Activated CD4-positive, alpha-beta T cell treated with anti-CD3 and anti-CD28 coated beads for 36 hours (primary cell): Measurements from ENCODE around the gene MVP. TPM values are rescaled to one million over a fixed set of nuclear protein-coding genes. Genes with fewer than 3 reads are reported as not detected.

Source experiments
- ATAC-seq: fragments of 200-7000 bp; cut with Tn5 transposase; one replicate; pipeline ENCODE4 v1.10.0; 2021; ENCODE audit warnings: mild to moderate bottlenecking, moderate library complexity
- CTCF ChIA-PET: fragments of 350-600 bp; sonication (Branson Sonifier 250); formaldehyde crosslinking; loops from one replicate; lab custom pipeline; 2021; ENCODE audit warnings: antibody characterized with exemption; lab: Charles Lee
- POLR2A ChIA-PET: fragments of 350-600 bp; sonication (Branson Sonifier 250); formaldehyde crosslinking; loops from one replicate; lab custom pipeline; 2021; ENCODE audit warnings: antibody characterized with exemption, inconsistent platforms; lab: Charles Lee
- DNase-seq: peaks from one replicate; pipeline ENCODE4 v3.0.0-alpha.2; 2020
- H3K27ac Mint-ChIP-seq: one replicate; pipeline ENCODE4 v1.8.0; 2021; ENCODE audit warnings: mixed read lengths
- H3K27me3 Mint-ChIP-seq: one replicate; pipeline ENCODE4 v1.8.0; 2021; ENCODE audit warnings: mixed read lengths
- H3K36me3 Mint-ChIP-seq: one replicate; pipeline ENCODE4 v1.8.0; 2021; ENCODE audit warnings: low read depth, mixed read lengths
- H3K4me1 Mint-ChIP-seq: one replicate; pipeline ENCODE4 v1.8.0; 2021; ENCODE audit warnings: mixed read lengths
- H3K4me3 Mint-ChIP-seq: one replicate; pipeline ENCODE4 v1.8.0; 2021; ENCODE audit warnings: mild to moderate bottlenecking, moderate library complexity, mixed read lengths
- H3K9me3 Mint-ChIP-seq: one replicate; pipeline ENCODE4 v1.8.0; 2021; ENCODE audit warnings: low read depth, mixed read lengths
- intact Hi-C, 2 experiments: fragments of 100-400 bp; cut with DNase I in 1 of 2; cut with micrococcal nuclease in 1 of 2; formaldehyde crosslinking; loops; one replicate each; pipeline versions ENCODE4 v1.14.2 to v1.15.1; 2022 to 2024; cut with DNase I, micrococcal nuclease
- total RNA-seq, 2 experiments: library from RNA; stranded (reverse); gene quantifications; one replicate each; pipeline ENCODE4 v1.2.3, GENCODE V29; 2021

The MVP gene
- total RNA-seq, 2 experiments from 2014 or later, result 86.2 to 101 TPM

- H3K27ac Mint-ChIP-seq, result no peak overlapping the region
Measured at GRCh38 chr16:29842732-29843346, 22.6 kb downstream of the MVP start.

GRCh38 chr16:29843931-29844330 lies 23.7 kb downstream of the MVP start:
- ATAC-seq, result no peak
- H3K27ac Mint-ChIP-seq, result no peak overlapping the region
- no peaks in the 10 kb centered on the region for H3K9me3 Mint-ChIP-seq
- ChIA-PET CTCF (no interaction called here), POLR2A (no interaction called here)
- intact Hi-C loops, result no loop called here
- H3K4me1 Mint-ChIP-seq, result peaks cover 7% of the 10 kb centered on the region
- H3K27me3 Mint-ChIP-seq, result no peaks in the 10 kb centered on the region
- peaks cover 31% of the 10 kb centered on the region for H3K36me3 Mint-ChIP-seq
- H3K4me3 Mint-ChIP-seq, result no peak overlapping the region
- DNase-seq, result no peak

More at GRCh38 chr16:29842732-29843346, 22.6 kb downstream of the MVP start:
- POLR2A ChIA-PET, result no interaction called here
- Mint-ChIP-seq H3K4me1 (peaks cover 2% of the 10 kb centered on the region), H3K4me3 (no peak overlapping the region), H3K27me3 (no peaks in the 10 kb centered on the region), H3K36me3 (peaks cover 31% of the 10 kb centered on the region), H3K9me3 (no peaks in the 10 kb centered on the region)
- CTCF ChIA-PET, result interaction anchor here (0.6 to 1.2 kb wide), 6 partner anchors 10 to 142 kb away, joined by 3 to 7 read pairs (median 3); no protein-coding TSS in a partner anchor
- ATAC-seq (peak; percentile 64), DNase-seq (no peak)
- intact Hi-C loops, result no loop called here

- ChIA-PET CTCF (interaction anchor here (0.7 to 1.4 kb wide), 3 partner anchors 10 to 24 kb away, joined by 4 read pairs; partner anchors contain the start of gene MVP), POLR2A (no interaction called here)
- Mint-ChIP-seq H3K36me3 (peaks cover 30% of the 10 kb centered on the region), H3K27ac (peak overlapping the region; percentile 33), H3K4me3 (no peak overlapping the region), H3K27me3 (no peaks in the 10 kb centered on the region), H3K4me1 (peaks cover 7% of the 10 kb centered on the region), H3K9me3 (no peaks in the 10 kb centered on the region)
- ATAC-seq (no peak), DNase-seq (no peak)
- intact Hi-C loops, result loop anchor here in 1 of 2 experiments (5.0 kb wide), 2 partner anchors 53 to 98 kb away; partner anchors contain the start of gene SEZ6L2
Measured at GRCh38 chr16:29844575-29845331, 24.5 kb downstream of the MVP start.

- intact Hi-C loops, result loop anchor here in 1 of 2 experiments (5.0 kb wide), 2 partner anchors 52 to 97 kb away; partner anchors contain the start of gene SEZ6L2
- DNase-seq, result no peak
- ChIA-PET POLR2A (no interaction called here), CTCF (interaction anchor here (0.7 to 4.3 kb wide), 6 partner anchors 9 to 38 kb away, joined by 3 to 53 read pairs (median 4); partner anchors contain the start of genes MAZ and MVP)
- no peak for ATAC-seq
- Mint-ChIP-seq H3K9me3 (no peaks in the 10 kb centered on the region), H3K27me3 (no peaks in the 10 kb centered on the region), H3K4me1 (peaks cover 7% of the 10 kb centered on the region), H3K36me3 (peaks cover 21% of the 10 kb centered on the region), H3K4me3 (no peak overlapping the region), H3K27ac (no peak overlapping the region)
Measured at GRCh38 chr16:29845656-29846055, 25.4 kb downstream of the MVP start.

GRCh38 chr16:29848420-29849297 lies 28.4 kb downstream of the MVP start:
- intact Hi-C loops, result loop anchor here (1.0 to 5.0 kb wide), 8 partner anchors 32 to 156 kb away; partner anchors contain the start of genes KIF22 (in 1 of the 2), PAGR1 (in 1 of the 2) and SEZ6L2 (in 1 of the 2)
- Mint-ChIP-seq H3K9me3 (no peaks in the 10 kb centered on the region), H3K27me3 (no peaks in the 10 kb centered on the region), H3K4me1 (peaks cover 7% of the 10 kb centered on the region), H3K27ac (no peak overlapping the region), H3K36me3 (peaks cover 16% of the 10 kb centered on the region), H3K4me3 (no peak overlapping the region)
- ATAC-seq (peak; percentile 97), DNase-seq (peak; percentile 93)
- POLR2A ChIA-PET, result interaction anchor here (0.5 to 1.2 kb wide), 8 partner anchors 12 to 148 kb away, joined by 3 to 6 read pairs (median 4); partner anchors contain the start of genes CDIPT and PAGR1
- CTCF ChIA-PET, result interaction anchor here (0.6 to 4.3 kb wide), 47 partner anchors 9 to 1018 kb away, joined by 3 to 53 read pairs (median 5); partner anchors contain the start of genes ASPHD1, CDIPT, KCTD13 and MAZ

- H3K4me3 Mint-ChIP-seq, result no peak overlapping the region
Measured at GRCh38 chr16:29849505-29849904, 29.2 kb downstream of the MVP start.

GRCh38 chr16:29850998-29851397 lies 30.7 kb downstream of the MVP start:
- ATAC-seq (no peak), DNase-seq (no peak)
- H3K27me3 Mint-ChIP-seq, result no peaks in the 10 kb centered on the region
- no peak overlapping the region for H3K4me3 Mint-ChIP-seq
- intact Hi-C loops, result no loop called here
- ChIA-PET CTCF (interaction anchor here (0.6 to 0.8 kb wide), 4 partner anchors 23 to 50 kb away, joined by 3 to 5 read pairs (median 3); partner anchors contain the start of gene PAGR1), POLR2A (interaction anchor here (0.6 to 0.7 kb wide), 3 partner anchors 9 to 164 kb away, joined by 4 to 6 read pairs (median 5); no protein-coding TSS in a partner anchor)
- H3K9me3 Mint-ChIP-seq, result no peaks in the 10 kb centered on the region
- H3K27ac Mint-ChIP-seq, result no peak overlapping the region
- H3K36me3 Mint-ChIP-seq, result peaks cover 6% of the 10 kb centered on the region
- peaks cover 7% of the 10 kb centered on the region for H3K4me1 Mint-ChIP-seq

More at GRCh38 chr16:29849505-29849904, 29.2 kb downstream of the MVP start:
- no peaks in the 10 kb centered on the region for H3K9me3 Mint-ChIP-seq
- peaks cover 7% of the 10 kb centered on the region for H3K4me1 Mint-ChIP-seq
- H3K36me3 Mint-ChIP-seq, result peaks cover 14% of the 10 kb centered on the region
- ATAC-seq (no peak), DNase-seq (no peak)
- no peak overlapping the region for H3K27ac Mint-ChIP-seq
- POLR2A ChIA-PET, result no interaction called here
- no peaks in the 10 kb centered on the region for H3K27me3 Mint-ChIP-seq
- CTCF ChIA-PET, result interaction anchor here (0.6 to 4.3 kb wide), 16 partner anchors 14 to 183 kb away, joined by 3 to 53 read pairs (median 6); partner anchors contain the start of genes CDIPT, MAZ, MVP and PAGR1
- intact Hi-C loops, result loop anchor here (2.0 to 5.0 kb wide), 4 partner anchors 48 to 157 kb away; partner anchors contain the start of gene SEZ6L2 (in 1 of the 2)

- no peak for DNase-seq
- intact Hi-C loops, result no loop called here
- H3K36me3 Mint-ChIP-seq, result peaks cover 1% of the 10 kb centered on the region
- no peaks in the 10 kb centered on the region for H3K9me3 Mint-ChIP-seq
- no peak for ATAC-seq
- H3K4me1 Mint-ChIP-seq, result peaks cover 4% of the 10 kb centered on the region
- H3K4me3 Mint-ChIP-seq, result no peak overlapping the region
- ChIA-PET CTCF (interaction anchor here (0.6 to 1.3 kb wide), 3 partner anchors 9 to 153 kb away, joined by 3 to 4 read pairs (median 3); no protein-coding TSS in a partner anchor), POLR2A (no interaction called here)
- no peak overlapping the region for H3K27ac Mint-ChIP-seq
- no peaks in the 10 kb centered on the region for H3K27me3 Mint-ChIP-seq
Measured at GRCh38 chr16:29852654-29853053, 32.4 kb downstream of the MVP start.

- ATAC-seq (peak; percentile 64), DNase-seq (peak; percentile 27)
- POLR2A ChIA-PET, result no interaction called here
- Mint-ChIP-seq H3K27me3 (no peaks in the 10 kb centered on the region), H3K27ac (no peak overlapping the region), H3K4me1 (peaks cover 2% of the 10 kb centered on the region), H3K36me3 (peaks cover 6% of the 10 kb centered on the region), H3K9me3 (no peaks in the 10 kb centered on the region), H3K4me3 (no peak overlapping the region)
- CTCF ChIA-PET, result interaction anchor here (0.6 to 1.4 kb wide), 4 partner anchors 9 to 39 kb away, joined by 3 to 4 read pairs (median 3); no protein-coding TSS in a partner anchor
- intact Hi-C loops, result no loop called here
Measured at GRCh38 chr16:29854520-29855100, 34.3 kb downstream of the MVP start.
